Astrocyte of the spinal cord (primary cell): ENCODE data around the gene FAM228B.

ENCODE experiments used
- DNase-seq: peaks from one replicate; pipeline ENCODE4 v3.0.0; 2011; ENCODE audit warnings: low read depth, low spot score
- H3K4me3 ChIP-seq: 2 replicates; pipeline ENCODE4 v1.5.1; 2011; ENCODE audit warnings: low read depth, mild to moderate bottlenecking, low read length, moderate library complexity
- in situ Hi-C: cut with HindIII; loops from 2 replicates; pipeline ENCODE4 v1.10.0; 2017; ENCODE audit warnings: low sequenced_read_pairs
- TF ChIP-seq, protein P1 (sequence below): IDR thresholded peaks from 2 replicates; pipeline ENCODE4 v1.5.1; 2012; ENCODE audit warnings: low read depth, mild to moderate bottlenecking, low read length, inconsistent platforms

FAM228B gene

DNA sequence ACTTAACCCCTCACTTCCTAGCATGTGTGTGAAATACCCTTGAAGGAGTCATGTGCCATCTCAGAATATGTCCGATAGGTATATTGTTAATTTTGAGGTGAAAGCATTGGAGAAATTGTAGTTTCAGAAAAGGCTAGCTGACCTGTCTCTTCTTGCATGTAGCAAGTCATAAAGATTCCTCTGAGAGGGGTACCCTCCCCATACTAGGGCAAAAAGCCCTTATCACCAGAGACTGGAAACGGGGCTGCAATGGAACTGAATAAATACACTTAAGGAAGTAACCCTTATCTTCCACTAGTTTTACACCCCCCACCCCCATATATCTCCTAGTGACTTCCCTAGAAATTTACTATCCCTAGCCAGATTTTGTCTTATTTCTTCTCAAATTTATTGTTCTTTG, 45.4 kb upstream of the FAM228B start:
- H3K4me3 ChIP-seq, result no peak overlapping the region
- in situ Hi-C loops, result no loop called here
- DNase-seq, result no peak
- TF ChIP-seq, protein P1, sequence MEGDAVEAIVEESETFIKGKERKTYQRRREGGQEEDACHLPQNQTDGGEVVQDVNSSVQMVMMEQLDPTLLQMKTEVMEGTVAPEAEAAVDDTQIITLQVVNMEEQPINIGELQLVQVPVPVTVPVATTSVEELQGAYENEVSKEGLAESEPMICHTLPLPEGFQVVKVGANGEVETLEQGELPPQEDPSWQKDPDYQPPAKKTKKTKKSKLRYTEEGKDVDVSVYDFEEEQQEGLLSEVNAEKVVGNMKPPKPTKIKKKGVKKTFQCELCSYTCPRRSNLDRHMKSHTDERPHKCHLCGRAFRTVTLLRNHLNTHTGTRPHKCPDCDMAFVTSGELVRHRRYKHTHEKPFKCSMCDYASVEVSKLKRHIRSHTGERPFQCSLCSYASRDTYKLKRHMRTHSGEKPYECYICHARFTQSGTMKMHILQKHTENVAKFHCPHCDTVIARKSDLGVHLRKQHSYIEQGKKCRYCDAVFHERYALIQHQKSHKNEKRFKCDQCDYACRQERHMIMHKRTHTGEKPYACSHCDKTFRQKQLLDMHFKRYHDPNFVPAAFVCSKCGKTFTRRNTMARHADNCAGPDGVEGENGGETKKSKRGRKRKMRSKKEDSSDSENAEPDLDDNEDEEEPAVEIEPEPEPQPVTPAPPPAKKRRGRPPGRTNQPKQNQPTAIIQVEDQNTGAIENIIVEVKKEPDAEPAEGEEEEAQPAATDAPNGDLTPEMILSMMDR, result no peak

DNA sequence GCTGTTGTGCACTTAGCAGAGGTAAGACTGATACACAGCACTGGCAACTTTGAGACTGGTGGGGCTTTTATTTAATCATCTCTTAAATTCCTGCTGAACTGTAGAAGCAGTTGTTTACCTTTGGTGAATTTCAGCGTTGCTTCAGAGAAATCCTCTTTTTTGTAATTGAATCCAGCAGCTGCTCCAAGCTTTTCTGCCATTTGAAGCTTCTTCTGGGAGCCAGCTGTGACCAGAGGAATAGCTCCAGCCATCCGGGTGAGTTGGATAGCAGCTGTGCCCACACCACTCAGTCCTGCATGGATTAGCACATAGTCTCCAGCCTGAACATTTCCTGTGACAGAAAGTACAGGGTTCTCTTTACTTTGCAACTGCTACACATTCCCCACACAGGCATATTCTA, 42.6 kb upstream of the FAM228B start:
- TF ChIP-seq, protein P1, result no peak
- H3K4me3 ChIP-seq, result no peak overlapping the region
- in situ Hi-C loops, result no loop called here
- no peak for DNase-seq

DNA sequence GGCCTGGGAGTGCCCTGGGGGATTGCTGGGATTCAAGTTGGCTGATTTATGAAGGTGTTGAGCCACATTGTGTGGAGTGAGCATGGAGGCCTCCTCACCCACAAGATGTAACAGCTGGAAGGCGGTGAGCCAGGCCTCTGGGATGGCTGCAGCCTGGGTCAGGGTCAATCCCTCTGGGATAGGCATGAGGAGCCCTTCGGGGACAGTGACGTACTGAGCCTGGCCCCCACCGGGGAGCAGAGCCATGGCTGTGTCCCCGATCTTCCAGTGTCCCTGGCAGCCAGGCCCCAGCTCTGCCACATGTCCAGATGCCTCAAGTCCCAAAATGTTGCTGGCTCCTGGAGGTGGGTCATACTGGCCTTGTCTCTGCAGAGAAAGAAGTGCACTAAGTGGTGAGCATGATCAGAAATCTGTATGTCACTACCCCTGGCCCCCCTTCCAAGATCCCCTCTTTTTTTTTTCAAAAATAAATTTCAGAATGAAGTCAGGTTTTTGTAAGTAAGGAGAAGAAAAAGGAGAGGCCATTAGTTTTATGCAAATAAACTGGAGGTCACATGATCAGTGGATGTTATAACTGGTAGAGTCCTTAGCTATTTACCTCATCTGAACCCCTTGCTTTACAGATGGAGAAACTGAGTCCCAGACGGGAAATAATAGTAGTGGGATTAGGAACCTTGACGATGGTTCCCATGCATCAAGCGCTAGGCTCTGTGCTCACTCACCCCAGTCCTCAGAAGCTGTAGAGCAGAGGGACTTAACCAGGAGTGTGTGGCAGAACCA, 40.3 kb upstream of the FAM228B start:
- in situ Hi-C loops, result no loop called here
- H3K4me3 ChIP-seq, result peak overlapping the region; percentile 76
- TF ChIP-seq, protein P1, result no peak
- no peak for DNase-seq

DNA sequence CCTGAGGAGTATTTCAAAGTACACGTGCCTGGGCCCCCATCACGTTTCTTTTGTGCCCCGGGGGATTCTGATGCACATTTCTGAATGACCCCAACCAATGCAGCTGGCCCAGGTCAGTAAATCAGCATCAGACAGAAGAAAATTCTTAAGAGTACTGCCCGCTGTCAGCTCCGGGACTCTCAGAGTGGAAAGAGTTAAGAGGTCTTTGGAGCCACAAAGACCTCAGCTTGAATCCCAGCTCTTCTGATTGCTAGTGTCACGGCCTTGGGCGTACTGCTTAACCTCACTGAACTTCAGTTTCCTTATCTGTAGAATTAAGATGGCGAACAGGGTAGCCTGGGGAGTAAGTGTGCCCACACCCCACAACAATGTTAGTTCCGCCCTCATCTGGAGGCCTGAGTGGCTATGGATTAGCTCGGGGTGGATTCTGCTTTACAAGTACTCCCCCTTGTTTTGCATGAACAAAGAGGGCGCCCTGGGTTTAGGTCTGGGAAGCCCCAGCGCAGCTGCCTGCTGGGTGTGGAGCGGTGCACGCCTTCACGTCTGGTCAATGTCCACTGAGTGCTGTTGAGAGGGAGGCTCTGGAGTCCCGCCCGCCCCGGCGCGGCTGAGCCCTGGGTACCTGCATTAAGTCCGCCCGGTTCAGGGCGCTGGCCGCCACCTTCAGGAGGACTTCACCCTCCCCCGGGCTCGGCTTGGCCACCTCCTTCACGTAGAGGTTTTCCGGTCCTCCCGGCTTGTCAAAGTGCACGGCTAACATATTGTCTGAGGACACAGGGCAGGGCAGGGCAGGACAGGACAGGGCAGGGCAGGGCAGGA, 39.5 kb upstream of the FAM228B start:
- DNase-seq, result peak; percentile 87
- in situ Hi-C loops, result no loop called here
- TF ChIP-seq, protein P1, result no peak
- H3K4me3 ChIP-seq, result peak overlapping the region; percentile 76

DNA sequence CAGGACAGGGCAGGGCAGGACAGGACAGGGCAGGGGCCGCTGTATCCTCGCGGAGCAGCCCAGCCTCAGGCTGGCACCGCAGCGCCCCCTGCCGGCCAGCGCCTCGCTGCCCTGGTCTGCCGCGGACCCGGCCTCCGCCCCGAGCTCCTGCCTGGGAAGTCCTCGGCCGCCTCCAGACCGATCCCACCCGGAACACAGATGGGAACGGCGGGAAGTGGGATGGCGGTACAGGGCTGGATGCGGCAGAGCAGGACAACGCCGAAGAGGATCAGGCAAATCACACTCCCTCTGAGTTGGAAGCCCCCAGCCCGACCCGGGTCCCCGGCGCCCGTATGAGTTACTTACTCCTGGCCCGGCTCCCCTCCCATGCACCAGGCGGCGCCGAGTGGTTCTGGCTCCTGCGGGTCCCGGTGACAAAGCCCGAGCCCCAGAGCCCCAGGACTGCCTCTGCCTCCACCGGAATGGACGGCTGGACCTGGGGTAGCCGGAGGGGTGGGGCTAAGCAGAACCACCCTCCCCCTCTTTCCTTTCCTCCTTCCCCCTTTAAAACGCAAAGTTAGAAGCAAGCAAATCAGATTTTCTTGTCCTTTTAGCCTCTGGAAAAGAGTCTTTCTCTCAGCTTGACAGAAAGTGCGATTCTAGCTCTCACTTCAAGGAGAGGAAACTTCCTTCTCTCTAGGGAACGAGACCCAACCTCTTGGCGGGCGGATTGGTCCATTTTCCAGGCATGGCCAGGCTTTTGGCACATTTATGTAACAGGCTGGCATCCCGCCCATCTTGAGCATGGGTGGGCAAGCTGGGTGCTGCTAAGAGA, 38.7 kb upstream of the FAM228B start, which contains the start of gene TP53I3:
Gene TP53I3, minus strand, starts transcription at position 449 of the 814 bp plus-strand sequence. CDS start 508 bp downstream, outside the sequence.
- DNase-seq, result peak; percentile 94
- peak within 1 kb of the TSS; percentile 76 for H3K4me3 ChIP-seq
- in situ Hi-C loops, result no loop called here
- TF ChIP-seq, protein P1, result peak; percentile 77

DNA sequence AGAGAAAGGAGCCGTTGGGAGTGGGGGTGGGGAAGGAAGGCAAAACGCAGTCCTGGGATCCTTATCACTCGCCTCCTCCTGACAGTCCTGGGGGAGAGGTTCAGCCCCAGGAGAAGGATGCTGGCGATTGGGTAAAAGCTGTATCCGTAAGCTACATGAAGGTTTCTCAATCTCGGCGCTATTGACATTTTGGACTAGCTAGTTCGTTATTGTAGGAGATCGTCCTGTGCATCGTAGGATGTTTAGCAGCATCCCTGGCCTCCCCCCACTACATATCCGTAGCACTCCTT, 38.1 kb upstream of the FAM228B start:
- peak overlapping the region; percentile 76 for H3K4me3 ChIP-seq
- in situ Hi-C loops, result no loop called here
- TF ChIP-seq, protein P1, result no peak
- DNase-seq, result no peak
